ENCODE results near the gene HIVEP2.

- no peak for TF ChIP-seq POLR2AphosphoS5 (IDR thresholded peaks at IDR 0.05; ENCODE audit: low read depth, low read length)
- no peak for TF ChIP-seq CTCF (IDR thresholded peaks at IDR 0.05)
- TF ChIP-seq REST (IDR thresholded peaks at IDR 0.05; ENCODE audit: insufficient read depth in 1 of 2, low read depth in 2 of 2, low read length in 1 of 2), result no peak
- no peak for TF ChIP-seq SIN3A (IDR thresholded peaks at IDR 0.05; ENCODE audit: borderline replicate concordance, insufficient read depth, low read depth, low read length)
- no peak for TF ChIP-seq TCF7L2 (IDR thresholded peaks at IDR 0.05; ENCODE audit: low read depth, low read length)
Observed at GRCh38 chr6:142938510-142938909, 6.5 kb downstream of the HIVEP2 start.

Data from Panc1 (cell line).